Measurements from ENCODE around the gene CD28.
A peak's percentile ranks its signal among the peaks of the same experiment; 100 is the strongest.

The CD28 gene

GRCh38 chr2:203706403-203706802 is at the start of gene CD28:
CD28 (plus strand) TSS chr2:203706639; CDS start chr2:203706697, 58 bp downstream.
- DNase-seq, result no peak

GRCh38 chr2:203659331-203660049 is 46.9 kb upstream of the CD28 start:
- no peak for DNase-seq

- DNase-seq, result no peak
Measured at GRCh38 chr2:203660465-203660864, 46.0 kb upstream of the CD28 start.

- DNase-seq, result no peak
Measured at GRCh38 chr2:203661279-203661908, 45.0 kb upstream of the CD28 start.

- DNase-seq, result no peak
Measured at GRCh38 chr2:203662487-203662886, 44.0 kb upstream of the CD28 start.

- no peak for DNase-seq
Measured at GRCh38 chr2:203662951-203663350, 43.5 kb upstream of the CD28 start.

- no peak for DNase-seq
Measured at GRCh38 chr2:203664029-203664755, 42.2 kb upstream of the CD28 start.

- no peak for DNase-seq
Measured at GRCh38 chr2:203667838-203668237, 38.6 kb upstream of the CD28 start.

- DNase-seq, result no peak
Measured at GRCh38 chr2:203669820-203670219, 36.6 kb upstream of the CD28 start.

GRCh38 chr2:203670939-203671338 is 35.5 kb upstream of the CD28 start:
- DNase-seq, result no peak

- DNase-seq, result no peak
Measured at GRCh38 chr2:203671876-203672275, 34.6 kb upstream of the CD28 start.

- no peak for DNase-seq
Measured at GRCh38 chr2:203672856-203673255, 33.6 kb upstream of the CD28 start.

- DNase-seq, result no peak
Measured at GRCh38 chr2:203673933-203674332, 32.5 kb upstream of the CD28 start.

- no peak for DNase-seq
Measured at GRCh38 chr2:203675086-203675485, 31.4 kb upstream of the CD28 start.

- no peak for DNase-seq
Measured at GRCh38 chr2:203678971-203679370, 27.5 kb upstream of the CD28 start.

- DNase-seq, result no peak
Measured at GRCh38 chr2:203679401-203679800, 27.0 kb upstream of the CD28 start.

GRCh38 chr2:203681978-203682377 is 24.5 kb upstream of the CD28 start:
- no peak for DNase-seq

GRCh38 chr2:203682688-203683130 is 23.7 kb upstream of the CD28 start:
- no peak for DNase-seq

- DNase-seq, result no peak
Measured at GRCh38 chr2:203683421-203683820, 23.0 kb upstream of the CD28 start.

- no peak for DNase-seq
Measured at GRCh38 chr2:203683932-203684556, 22.4 kb upstream of the CD28 start.

GRCh38 chr2:203685081-203685621 is 21.3 kb upstream of the CD28 start:
- peak; percentile 38 for DNase-seq

- no peak for DNase-seq
Measured at GRCh38 chr2:203685789-203686420, 20.5 kb upstream of the CD28 start.

GRCh38 chr2:203687165-203687564 is 19.3 kb upstream of the CD28 start:
- DNase-seq, result no peak
